ENCODE measurements around the gene MAB21L4. TPM values are rescaled to one million over a fixed set of nuclear protein-coding genes. Genes with fewer than 3 reads are reported as not detected.

MAB21L4 gene
- total RNA-seq, 1 donor from 2014 or later = not detected

DNA sequence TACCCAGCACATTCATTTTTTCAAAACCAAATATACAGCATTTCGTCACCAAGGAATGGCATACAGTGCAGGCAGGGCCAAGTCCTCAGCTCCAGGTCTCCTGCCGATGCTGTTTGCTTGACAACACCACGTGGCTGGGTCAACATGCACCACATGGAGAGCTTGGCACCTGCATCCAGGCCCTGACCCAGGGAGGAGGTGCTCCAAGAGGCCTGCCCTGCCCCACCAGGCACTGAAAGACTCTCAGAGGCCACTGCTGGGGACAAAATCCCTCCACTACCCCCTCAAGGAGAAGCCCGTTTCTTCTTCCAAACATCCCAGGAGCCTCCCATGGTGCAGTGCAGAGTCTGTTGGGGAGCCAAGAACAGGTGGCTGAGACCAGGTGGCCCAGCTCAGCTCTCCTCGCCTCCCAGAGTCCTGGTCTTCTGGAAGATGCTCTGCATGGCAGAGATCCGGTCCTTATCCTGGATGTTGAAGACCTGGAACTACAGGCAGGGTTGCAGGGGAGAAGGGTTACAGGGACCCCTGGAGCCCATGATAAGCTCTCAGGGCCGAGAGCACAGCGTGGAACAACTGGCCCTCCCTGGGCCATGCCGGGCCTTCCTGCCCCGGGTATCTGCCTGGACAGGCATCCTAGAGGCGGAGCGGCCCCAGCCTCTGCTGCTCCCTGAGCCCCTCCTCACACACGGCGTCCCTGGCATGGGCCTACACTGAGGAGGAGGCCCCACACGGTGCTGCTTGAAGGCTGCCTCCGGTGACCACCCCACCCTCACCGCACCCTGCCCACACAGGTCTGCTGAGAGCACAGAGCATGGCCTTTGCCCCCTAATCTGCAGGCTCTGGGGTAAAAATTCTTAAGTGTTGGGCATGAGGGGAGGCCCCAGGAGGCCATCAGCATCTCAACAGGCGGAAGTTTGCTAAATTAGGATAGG, 9.0 kb downstream of the MAB21L4 start:
- Mint-ChIP-seq H3K4me1 (no peaks in the 10 kb centered on the region), H3K27ac (ENCODE audit: unreplicated experiment) (no peak overlapping the region), H3K36me3 (ENCODE audit: low read depth) (no peaks in the 10 kb centered on the region), H3K9me3 (no peaks in the 10 kb centered on the region), H3K4me3 (no peak overlapping the region), H3K27me3 (ENCODE audit: low read depth) (peaks cover 2% of the 10 kb centered on the region)
- no peak for DNase-seq (ENCODE audit: low read depth, low spot score)
- TF ChIP-seq, protein P1, sequence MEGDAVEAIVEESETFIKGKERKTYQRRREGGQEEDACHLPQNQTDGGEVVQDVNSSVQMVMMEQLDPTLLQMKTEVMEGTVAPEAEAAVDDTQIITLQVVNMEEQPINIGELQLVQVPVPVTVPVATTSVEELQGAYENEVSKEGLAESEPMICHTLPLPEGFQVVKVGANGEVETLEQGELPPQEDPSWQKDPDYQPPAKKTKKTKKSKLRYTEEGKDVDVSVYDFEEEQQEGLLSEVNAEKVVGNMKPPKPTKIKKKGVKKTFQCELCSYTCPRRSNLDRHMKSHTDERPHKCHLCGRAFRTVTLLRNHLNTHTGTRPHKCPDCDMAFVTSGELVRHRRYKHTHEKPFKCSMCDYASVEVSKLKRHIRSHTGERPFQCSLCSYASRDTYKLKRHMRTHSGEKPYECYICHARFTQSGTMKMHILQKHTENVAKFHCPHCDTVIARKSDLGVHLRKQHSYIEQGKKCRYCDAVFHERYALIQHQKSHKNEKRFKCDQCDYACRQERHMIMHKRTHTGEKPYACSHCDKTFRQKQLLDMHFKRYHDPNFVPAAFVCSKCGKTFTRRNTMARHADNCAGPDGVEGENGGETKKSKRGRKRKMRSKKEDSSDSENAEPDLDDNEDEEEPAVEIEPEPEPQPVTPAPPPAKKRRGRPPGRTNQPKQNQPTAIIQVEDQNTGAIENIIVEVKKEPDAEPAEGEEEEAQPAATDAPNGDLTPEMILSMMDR (conservative IDR thresholded peaks at IDR 0.05) = no peak

DNA sequence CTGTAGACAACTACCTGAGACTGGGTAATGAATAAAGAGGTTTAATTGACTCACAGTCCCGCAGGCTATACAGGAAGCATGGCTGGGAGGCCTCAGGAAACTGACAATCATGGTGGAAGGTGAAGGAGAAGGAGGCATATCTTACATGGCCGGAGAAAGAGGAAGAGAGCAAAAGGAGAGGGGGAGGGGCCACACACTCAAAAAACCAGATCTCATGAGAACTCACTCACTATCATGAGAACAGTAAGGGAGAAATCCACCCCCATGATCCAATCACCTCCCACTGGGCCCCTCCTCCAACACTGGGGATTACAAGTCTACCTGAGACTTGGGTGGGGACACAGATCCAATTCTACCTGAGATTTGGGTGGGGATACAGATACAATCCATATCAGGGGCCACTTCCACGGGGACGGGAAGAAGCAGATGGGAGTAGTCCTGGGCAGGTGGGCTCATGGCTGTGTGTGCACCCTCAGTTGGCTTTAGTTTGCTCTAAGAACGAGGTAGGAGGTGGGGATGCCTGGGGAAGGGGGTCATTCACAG, 9.9 kb downstream of the MAB21L4 start:
- no peak for DNase-seq (ENCODE audit: low read depth, low spot score)
- Mint-ChIP-seq H3K36me3 (ENCODE audit: low read depth) (no peaks in the 10 kb centered on the region), H3K9me3 (no peaks in the 10 kb centered on the region), H3K4me3 (no peak overlapping the region), H3K27me3 (ENCODE audit: low read depth) (peaks cover 3% of the 10 kb centered on the region), H3K4me1 (no peaks in the 10 kb centered on the region), H3K27ac (ENCODE audit: unreplicated experiment) (peak overlapping the region; percentile 36)
- TF ChIP-seq, protein P1 (conservative IDR thresholded peaks at IDR 0.05) = no peak

DNA sequence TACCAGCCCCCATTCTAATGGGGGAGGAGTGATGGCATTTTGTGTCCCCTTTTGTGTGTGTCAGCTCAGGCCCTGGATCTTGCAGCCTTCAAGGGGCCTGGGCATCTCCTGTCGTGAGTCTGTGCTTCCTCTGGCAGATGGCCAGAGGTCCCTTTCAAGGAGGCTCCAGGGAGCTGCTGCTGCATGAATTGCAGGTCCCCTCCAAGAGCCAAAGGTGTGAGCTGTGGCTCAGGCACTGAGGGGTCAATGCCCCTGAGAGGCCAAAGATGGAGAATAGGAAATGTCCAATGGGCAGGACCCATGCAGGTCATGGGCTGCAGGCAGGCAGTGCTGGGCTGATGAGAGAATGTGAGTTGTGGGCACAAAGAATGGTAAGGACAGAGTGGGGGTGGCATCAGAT, 10.4 kb downstream of the MAB21L4 start:
- Mint-ChIP-seq H3K36me3 (ENCODE audit: low read depth) (no peaks in the 10 kb centered on the region), H3K4me3 (no peak overlapping the region), H3K9me3 (no peaks in the 10 kb centered on the region), H3K4me1 (no peaks in the 10 kb centered on the region), H3K27ac (ENCODE audit: unreplicated experiment) (no peak overlapping the region), H3K27me3 (ENCODE audit: low read depth) (peaks cover 3% of the 10 kb centered on the region)
- DNase-seq (ENCODE audit: low read depth, low spot score) = no peak
- TF ChIP-seq, protein P1 (conservative IDR thresholded peaks at IDR 0.05) = no peak

DNA sequence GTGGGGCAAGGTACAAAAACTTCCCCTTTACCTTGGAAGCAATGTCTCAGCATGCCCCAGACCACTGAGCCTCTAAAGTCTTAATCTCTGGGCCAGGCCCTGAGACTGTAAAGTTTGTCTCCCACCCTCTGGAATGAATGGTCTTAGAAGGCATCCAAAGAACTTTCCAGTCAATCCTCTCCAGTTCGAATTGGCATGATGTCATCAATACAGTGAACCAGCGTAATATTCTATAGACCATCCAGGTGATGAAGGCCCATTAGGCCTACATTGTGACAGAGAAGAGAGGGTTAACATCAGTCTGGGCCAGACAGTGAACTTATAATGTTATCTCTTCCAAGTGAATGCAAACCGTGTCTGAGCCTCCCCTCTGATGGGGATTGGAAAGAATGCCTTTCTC, 11.2 kb downstream of the MAB21L4 start:
- Mint-ChIP-seq H3K4me3 (no peak overlapping the region), H3K27ac (ENCODE audit: unreplicated experiment) (no peak overlapping the region), H3K27me3 (ENCODE audit: low read depth) (peaks cover 5% of the 10 kb centered on the region), H3K4me1 (no peaks in the 10 kb centered on the region), H3K36me3 (ENCODE audit: low read depth) (no peaks in the 10 kb centered on the region), H3K9me3 (no peaks in the 10 kb centered on the region)
- no peak for DNase-seq (ENCODE audit: low read depth, low spot score)
- TF ChIP-seq, protein P1 (conservative IDR thresholded peaks at IDR 0.05) = no peak

DNA sequence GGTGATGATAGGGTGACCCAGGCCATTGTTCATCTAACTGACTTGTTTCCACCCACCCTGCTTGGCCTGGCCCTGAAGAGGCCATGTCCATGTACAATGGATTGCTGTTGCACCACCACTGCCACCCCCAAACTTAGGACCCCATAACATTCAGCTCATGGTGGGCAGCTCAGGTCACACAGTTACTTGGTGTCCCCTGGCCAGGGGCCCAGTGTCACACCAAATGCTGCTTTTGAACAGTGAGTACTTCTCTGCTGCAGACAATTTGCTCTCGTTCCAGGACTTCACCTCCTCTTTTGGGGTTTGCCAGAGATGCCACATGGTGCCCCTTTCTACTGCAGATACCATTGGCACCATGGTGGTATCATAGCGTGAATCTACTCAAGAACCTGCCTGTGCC, 11.7 kb downstream of the MAB21L4 start:
- DNase-seq (ENCODE audit: low read depth, low spot score) = no peak
- Mint-ChIP-seq H3K27ac (ENCODE audit: unreplicated experiment) (no peak overlapping the region), H3K9me3 (no peaks in the 10 kb centered on the region), H3K4me3 (no peak overlapping the region), H3K27me3 (ENCODE audit: low read depth) (peaks cover 5% of the 10 kb centered on the region), H3K36me3 (ENCODE audit: low read depth) (no peaks in the 10 kb centered on the region), H3K4me1 (no peaks in the 10 kb centered on the region)
- TF ChIP-seq, protein P1 (conservative IDR thresholded peaks at IDR 0.05) = no peak

Measured in neural crest cell (in vitro differentiated cells).